Measurements from ENCODE around the gene CDC42BPA. TPM values are rescaled to one million over a fixed set of nuclear protein-coding genes. Genes with fewer than 3 reads are reported as not detected.

The CDC42BPA gene
- polyA plus RNA-seq, 1 of the 3 experiments (the other 2 are of a cell fraction) = 6.8 TPM

DNA sequence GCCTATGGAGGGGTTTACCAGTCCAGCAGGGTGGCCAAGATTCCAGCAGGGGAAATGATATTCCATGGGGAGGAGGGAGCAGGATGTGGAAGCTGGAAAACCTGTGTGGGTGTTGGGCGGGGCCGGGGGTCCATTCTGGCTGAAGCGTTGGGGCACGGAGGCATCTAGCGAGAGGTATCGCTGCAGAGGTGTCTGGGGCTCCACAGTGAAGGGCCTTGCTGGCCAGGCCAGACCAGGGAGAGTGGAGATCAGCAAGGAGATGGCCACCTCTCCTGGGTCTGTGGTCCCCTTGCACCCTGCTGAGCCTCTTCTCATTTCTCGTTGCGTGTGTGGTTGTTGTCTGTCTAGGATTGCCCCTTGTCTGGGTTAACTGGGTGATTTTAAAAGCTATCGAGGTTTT lies 372.0 kb downstream of the CDC42BPA start (continued):
- TF ChIP-seq, protein P1, sequence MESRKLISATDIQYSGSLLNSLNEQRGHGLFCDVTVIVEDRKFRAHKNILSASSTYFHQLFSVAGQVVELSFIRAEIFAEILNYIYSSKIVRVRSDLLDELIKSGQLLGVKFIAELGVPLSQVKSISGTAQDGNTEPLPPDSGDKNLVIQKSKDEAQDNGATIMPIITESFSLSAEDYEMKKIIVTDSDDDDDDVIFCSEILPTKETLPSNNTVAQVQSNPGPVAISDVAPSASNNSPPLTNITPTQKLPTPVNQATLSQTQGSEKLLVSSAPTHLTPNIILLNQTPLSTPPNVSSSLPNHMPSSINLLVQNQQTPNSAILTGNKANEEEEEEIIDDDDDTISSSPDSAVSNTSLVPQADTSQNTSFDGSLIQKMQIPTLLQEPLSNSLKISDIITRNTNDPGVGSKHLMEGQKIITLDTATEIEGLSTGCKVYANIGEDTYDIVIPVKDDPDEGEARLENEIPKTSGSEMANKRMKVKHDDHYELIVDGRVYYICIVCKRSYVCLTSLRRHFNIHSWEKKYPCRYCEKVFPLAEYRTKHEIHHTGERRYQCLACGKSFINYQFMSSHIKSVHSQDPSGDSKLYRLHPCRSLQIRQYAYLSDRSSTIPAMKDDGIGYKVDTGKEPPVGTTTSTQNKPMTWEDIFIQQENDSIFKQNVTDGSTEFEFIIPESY (IDR thresholded peaks at IDR 0.05; ENCODE audit: borderline replicate concordance, low read depth) = no peak
- TF ChIP-seq RXRA (IDR thresholded peaks at IDR 0.05; ENCODE audit: borderline replicate concordance, low read depth) (no peak), EZH2phosphoT487 (IDR thresholded peaks at IDR 0.05; ENCODE audit: borderline replicate concordance, low read depth) (no peak)
- TF ChIP-seq, protein P2, sequence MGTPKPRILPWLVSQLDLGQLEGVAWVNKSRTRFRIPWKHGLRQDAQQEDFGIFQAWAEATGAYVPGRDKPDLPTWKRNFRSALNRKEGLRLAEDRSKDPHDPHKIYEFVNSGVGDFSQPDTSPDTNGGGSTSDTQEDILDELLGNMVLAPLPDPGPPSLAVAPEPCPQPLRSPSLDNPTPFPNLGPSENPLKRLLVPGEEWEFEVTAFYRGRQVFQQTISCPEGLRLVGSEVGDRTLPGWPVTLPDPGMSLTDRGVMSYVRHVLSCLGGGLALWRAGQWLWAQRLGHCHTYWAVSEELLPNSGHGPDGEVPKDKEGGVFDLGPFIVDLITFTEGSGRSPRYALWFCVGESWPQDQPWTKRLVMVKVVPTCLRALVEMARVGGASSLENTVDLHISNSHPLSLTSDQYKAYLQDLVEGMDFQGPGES (IDR thresholded peaks at IDR 0.05; ENCODE audit: low read depth, low read length) = no peak
- TF ChIP-seq, protein P3, sequence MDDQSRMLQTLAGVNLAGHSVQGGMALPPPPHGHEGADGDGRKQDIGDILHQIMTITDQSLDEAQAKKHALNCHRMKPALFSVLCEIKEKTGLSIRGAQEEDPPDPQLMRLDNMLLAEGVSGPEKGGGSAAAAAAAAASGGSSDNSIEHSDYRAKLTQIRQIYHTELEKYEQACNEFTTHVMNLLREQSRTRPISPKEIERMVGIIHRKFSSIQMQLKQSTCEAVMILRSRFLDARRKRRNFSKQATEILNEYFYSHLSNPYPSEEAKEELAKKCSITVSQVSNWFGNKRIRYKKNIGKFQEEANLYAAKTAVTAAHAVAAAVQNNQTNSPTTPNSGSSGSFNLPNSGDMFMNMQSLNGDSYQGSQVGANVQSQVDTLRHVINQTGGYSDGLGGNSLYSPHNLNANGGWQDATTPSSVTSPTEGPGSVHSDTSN (IDR thresholded peaks at IDR 0.05) = no peak

DNA sequence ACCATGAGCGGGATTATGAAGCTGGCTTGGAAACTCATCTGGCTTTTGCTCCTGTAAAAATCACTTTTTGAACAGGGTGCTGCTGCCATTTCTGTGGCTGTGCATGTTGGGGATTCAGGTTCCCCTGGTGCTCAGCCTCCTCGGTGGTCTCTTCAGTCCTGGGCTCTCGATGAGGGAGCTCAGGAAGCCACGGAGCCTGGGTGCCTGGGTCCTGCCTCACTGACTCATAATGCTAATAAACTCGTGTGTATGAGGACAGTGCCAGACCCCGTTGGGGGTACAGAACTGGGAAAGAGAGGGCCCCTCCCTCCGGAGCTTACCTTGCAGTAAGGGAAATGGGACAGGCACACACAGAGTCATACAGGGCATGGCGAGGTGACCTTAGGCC lies 372.4 kb downstream of the CDC42BPA start:
- 78% methylated on average over 7 of the region's 8 CpGs for WGBS (ENCODE audit: low lambda C conversion rate)
- Histone ChIP-seq H3K9me3 (no peaks in the 10 kb centered on the region), H3K9me2 (no peaks in the 10 kb centered on the region), H2AFZ (ENCODE audit: low read depth) (no peak overlapping the region), H3K36me3 (replicated peaks in 1 of 2; ENCODE audit: control insufficient read depth in 1 of 2, insufficient read depth in 2 of 2, low read length in 1 of 2) (no peaks in the 10 kb centered on the region), H3K79me2 (ENCODE audit: insufficient read depth) (no peaks in the 10 kb centered on the region), H3K9ac (no peak overlapping the region), H3K27ac (ENCODE audit: low read depth in 2 of 2, low read length in 1 of 2) (no peak overlapping the region), H3K27me3 (ENCODE audit: insufficient read depth) (no peaks in the 10 kb centered on the region), H3K4me2 (no peak overlapping the region), H3K4me1 (ENCODE audit: control insufficient read depth in 1 of 2, insufficient read depth in 2 of 2, low read depth in 1 of 2, low read length in 1 of 2) (peaks cover 0 to 18% of the 10 kb centered on the region in 2 experiments; a peak in 1 of 4 replicates), H3F3A (replicated peaks; ENCODE audit: insufficient read depth) (no peaks in the 10 kb centered on the region), H4K20me1 (ENCODE audit: insufficient read depth) (no peaks in the 10 kb centered on the region), H3K4me3 (ENCODE audit: low read depth in 2 of 2, low read length in 1 of 2) (no peak overlapping the region)
- no peak for DNase-seq
- TF ChIP-seq GATA2 (CRISPR knock-in tag; IDR thresholded peaks at IDR 0.05) (no peak), MXI1 (IDR thresholded peaks at IDR 0.05; ENCODE audit: low read depth, low read length) (no peak), SIN3A (IDR thresholded peaks at IDR 0.05; ENCODE audit: borderline replicate concordance, low read depth, low read length) (no peak), ELF1 (IDR thresholded peaks at IDR 0.05) (no peak), RFX5 (IDR thresholded peaks at IDR 0.05; ENCODE audit: low read length) (no peak), TCF12 (IDR thresholded peaks at IDR 0.05) (no peak), EZH2phosphoT487 (IDR thresholded peaks at IDR 0.05; ENCODE audit: borderline replicate concordance, low read depth) (no peak), FOSL2 (IDR thresholded peaks at IDR 0.05; ENCODE audit: borderline replicate concordance, low read depth) (no peak), RCOR1 (IDR thresholded peaks at IDR 0.05; ENCODE audit: low read length) (no peak), FOXJ3 (CRISPR knock-in tag; IDR thresholded peaks at IDR 0.05) (no peak), RAD21 (IDR thresholded peaks at IDR 0.05; ENCODE audit: low read length) (no peak), FOXM1 (IDR thresholded peaks at IDR 0.05; ENCODE audit: low read depth) (no peak), EP300 (IDR thresholded peaks at IDR 0.05; ENCODE audit: borderline replicate concordance in 1 of 2, low read depth in 1 of 2, low read length in 1 of 2) (no peak), TAF1 (IDR thresholded peaks at IDR 0.05; ENCODE audit: borderline replicate concordance, low read depth, low read length) (no peak), TEAD4 (IDR thresholded peaks at IDR 0.05; ENCODE audit: borderline replicate concordance, insufficient read depth) (no peak)
- TF ChIP-seq, protein P1 (IDR thresholded peaks at IDR 0.05; ENCODE audit: borderline replicate concordance, low read depth) = no peak
- TF ChIP-seq, protein P4, sequence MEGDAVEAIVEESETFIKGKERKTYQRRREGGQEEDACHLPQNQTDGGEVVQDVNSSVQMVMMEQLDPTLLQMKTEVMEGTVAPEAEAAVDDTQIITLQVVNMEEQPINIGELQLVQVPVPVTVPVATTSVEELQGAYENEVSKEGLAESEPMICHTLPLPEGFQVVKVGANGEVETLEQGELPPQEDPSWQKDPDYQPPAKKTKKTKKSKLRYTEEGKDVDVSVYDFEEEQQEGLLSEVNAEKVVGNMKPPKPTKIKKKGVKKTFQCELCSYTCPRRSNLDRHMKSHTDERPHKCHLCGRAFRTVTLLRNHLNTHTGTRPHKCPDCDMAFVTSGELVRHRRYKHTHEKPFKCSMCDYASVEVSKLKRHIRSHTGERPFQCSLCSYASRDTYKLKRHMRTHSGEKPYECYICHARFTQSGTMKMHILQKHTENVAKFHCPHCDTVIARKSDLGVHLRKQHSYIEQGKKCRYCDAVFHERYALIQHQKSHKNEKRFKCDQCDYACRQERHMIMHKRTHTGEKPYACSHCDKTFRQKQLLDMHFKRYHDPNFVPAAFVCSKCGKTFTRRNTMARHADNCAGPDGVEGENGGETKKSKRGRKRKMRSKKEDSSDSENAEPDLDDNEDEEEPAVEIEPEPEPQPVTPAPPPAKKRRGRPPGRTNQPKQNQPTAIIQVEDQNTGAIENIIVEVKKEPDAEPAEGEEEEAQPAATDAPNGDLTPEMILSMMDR (IDR thresholded peaks at IDR 0.05) = no peak
- ChIA-PET CTCF (interaction anchor here (1.0 to 1.3 kb wide), 2 partner anchors 312 to 319 kb away, joined by 3 to 5 read pairs; no protein-coding TSS in a partner anchor), POLR2A (no interaction called here)
